ENCODE measurements around the gene ANAPC13.
A peak's percentile ranks its signal among the peaks of the same experiment; 100 is the strongest.

The ANAPC13 gene

GRCh38 chr3:134482622-134483021 lies 3.2 kb downstream of the ANAPC13 start:
- DNase-seq (ENCODE audit: low spot score), result no peak

DNA sequence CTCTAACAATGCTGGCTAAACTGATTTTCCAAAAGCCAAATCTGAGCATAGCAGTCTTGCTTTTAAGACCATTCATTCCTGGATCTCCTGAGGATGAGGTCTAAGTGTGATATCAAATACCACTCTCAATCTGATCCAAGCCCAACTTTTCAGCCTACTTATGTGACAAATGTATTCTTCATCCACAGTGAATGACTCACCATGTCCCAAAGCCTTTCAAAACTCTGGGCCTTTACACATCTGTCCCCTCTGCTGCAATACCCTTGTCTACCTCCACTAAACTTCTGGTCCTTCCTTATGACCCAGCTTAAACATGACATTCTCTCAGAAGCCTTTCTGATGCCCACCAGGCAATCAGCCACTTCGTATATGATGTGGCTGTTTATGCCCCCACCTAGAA lies 4.6 kb downstream of the ANAPC13 start:
- DNase-seq (ENCODE audit: low spot score), result no peak

DNA sequence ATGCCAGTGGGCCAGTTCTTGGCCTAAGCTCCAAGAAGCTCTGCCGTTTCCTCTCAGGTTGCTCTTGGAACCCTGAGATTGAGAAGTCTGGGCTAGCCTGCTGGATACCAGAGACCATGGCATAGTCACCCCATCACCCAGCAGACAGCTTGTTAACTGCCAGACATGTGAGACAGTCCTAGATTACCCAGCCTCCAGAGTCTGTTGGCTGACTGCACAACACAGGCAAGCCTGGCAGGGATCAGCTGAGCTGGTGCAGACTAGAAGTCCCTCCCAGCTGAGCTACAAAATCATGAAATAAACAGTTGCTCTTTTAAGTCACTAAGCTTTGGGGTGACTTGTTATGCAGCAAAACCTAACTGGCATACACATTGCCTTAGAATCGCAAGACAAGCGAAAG lies 5.2 kb downstream of the ANAPC13 start:
- DNase-seq (ENCODE audit: low spot score), result no peak

- DNase-seq (ENCODE audit: low spot score), result peak; percentile 27
Observed at GRCh38 chr3:134477938-134478337, 7.8 kb downstream of the ANAPC13 start.

- DNase-seq (ENCODE audit: low spot score), result peak; percentile 41
Observed at GRCh38 chr3:134477002-134477401, 8.8 kb downstream of the ANAPC13 start.

GRCh38 chr3:134476306-134476705 lies 9.5 kb downstream of the ANAPC13 start:
- no peak for DNase-seq (ENCODE audit: low spot score)

GRCh38 chr3:134474956-134475355 lies 10.8 kb downstream of the ANAPC13 start:
- DNase-seq (ENCODE audit: low spot score), result no peak

DNA sequence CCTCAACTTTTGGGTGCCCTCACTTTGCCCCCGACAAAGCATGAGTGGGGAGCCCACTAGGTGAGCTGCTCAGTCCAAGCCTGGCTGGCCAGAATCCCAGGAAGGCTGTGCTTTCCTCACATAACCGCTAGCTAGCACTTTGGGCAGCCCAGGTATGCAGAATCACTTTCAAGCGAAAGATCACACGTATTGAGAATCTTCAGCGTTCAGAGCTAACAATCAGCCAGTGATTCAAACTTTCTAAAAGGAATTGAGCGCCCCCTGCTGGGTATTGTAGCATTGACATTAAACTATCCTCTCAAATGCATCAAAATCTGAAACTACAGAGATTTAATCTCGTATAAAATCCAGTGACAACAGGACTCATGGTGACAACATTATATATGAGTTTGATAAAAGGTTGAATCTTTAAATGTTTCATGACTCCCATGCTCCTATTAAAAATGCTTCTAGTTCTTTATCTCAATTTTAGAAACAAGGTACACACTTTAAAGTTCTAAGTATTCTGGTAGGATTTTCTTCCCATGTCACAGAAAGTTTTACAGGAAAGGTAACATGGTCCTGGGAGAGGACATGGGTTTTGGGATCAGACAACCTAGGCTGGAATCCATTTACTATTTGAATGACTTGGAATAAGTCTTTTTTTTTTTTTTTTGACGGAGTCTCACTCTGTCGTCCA lies 11.8 kb downstream of the ANAPC13 start:
- DNase-seq (ENCODE audit: low spot score), result peak; percentile 52

DNA sequence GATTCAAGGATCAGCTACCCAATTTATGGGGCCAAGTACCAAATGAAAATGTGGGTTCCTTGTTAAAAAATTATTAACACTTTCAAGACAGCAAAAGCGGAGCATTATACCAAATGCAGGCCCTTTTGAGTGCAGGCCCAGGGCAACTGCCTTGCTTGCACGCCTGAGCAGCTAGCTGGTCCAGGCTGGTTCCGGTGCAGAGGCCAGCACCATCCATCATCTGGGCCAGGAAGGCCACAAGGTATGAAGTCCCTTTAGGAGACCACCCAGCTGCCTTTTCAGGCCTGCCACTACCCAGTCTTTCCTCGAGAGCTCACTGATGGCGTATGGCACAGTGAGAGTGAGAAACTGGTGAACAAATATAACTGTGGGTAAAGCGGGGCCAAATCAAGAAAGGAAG lies 13.0 kb downstream of the ANAPC13 start:
- DNase-seq (ENCODE audit: low spot score), result no peak

DNA sequence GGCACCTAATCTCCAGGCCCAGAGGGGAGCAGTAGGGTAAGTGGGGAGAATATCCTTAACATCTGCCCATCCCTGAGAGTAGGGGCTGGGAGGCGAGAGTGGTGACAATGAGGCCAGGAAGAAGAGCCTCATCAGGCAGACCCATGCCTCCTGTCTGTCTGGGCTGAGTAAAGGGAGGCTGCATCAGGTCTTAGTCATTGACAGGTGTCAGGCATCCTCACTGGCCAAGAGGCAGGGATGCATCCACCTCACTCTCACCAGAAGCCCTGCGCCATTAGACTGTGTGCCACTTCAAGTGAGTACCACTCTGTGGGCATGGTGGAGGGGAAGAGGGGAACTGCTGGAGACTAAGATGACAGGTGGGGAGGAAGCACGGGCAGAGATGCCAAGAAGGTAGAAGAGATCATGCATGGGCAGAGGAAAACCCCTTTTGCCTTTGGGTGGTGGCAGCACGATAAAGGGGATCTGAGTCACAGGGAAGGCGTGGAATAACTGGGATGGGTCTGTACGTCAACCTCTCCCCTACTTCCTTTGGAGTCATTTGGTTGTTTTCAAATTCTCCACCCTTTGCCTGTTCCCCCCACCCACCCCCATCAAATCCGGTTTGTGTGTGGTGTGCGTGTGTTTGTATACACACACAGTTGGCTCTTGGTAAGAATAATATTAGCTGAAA lies 14.1 kb downstream of the ANAPC13 start:
- DNase-seq (ENCODE audit: low spot score), result no peak

- DNase-seq (ENCODE audit: low spot score), result no peak
Observed at GRCh38 chr3:134468519-134468918, 17.3 kb downstream of the ANAPC13 start.

DNA sequence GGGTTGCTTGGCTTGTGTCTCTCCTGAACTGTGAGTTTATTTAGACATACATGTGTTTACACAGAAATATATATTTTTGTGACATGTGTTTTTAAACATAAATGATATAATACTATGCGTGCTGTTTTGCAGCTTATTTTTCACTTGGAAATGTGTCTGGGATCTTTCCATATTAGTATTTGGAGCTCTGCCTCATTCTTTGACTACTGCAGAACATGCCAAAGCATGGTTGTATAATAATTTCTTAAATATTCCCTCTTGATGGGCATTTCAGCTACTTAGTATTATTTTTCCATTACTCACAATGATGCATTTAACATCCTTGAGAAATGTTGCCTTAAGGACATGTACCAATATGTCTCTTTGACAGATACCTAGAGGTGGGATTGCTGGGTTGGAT lies 19.5 kb downstream of the ANAPC13 start:
- no peak for DNase-seq (ENCODE audit: low spot score)

GRCh38 chr3:134464689-134465365 lies 21.0 kb downstream of the ANAPC13 start:
- no peak for DNase-seq (ENCODE audit: low spot score)

DNA sequence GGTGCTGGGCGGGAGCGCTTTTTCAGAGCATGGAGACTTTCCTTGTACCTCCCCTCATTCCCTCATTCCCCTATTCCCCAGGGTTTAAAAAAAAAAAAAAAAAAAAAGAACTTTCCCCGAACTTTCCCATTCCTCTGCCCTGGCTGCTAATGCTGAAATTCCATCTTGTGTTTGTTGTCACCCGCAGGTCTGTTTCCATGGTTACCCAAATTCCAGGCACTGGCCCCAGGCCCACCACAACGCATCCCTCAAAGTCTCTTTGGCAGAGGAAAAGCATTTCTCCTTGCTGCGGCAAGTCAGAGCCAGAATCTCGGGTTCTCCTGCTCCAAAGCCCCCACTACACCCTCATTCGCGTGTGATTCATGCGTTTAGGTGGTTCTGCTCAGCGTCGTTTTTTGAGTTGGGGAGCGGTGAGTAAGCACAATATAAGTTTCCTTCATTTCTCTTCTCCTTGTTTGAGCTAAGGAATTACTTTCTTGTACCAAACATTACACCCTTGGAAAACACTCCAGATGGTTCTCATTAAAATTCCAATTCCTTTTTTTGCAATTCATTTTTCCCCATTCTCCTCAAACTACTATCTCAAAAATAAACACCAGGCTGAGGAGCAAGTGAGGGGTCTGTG lies 21.6 kb downstream of the ANAPC13 start:
- peak; percentile 93 for DNase-seq (ENCODE audit: low spot score)

DNA sequence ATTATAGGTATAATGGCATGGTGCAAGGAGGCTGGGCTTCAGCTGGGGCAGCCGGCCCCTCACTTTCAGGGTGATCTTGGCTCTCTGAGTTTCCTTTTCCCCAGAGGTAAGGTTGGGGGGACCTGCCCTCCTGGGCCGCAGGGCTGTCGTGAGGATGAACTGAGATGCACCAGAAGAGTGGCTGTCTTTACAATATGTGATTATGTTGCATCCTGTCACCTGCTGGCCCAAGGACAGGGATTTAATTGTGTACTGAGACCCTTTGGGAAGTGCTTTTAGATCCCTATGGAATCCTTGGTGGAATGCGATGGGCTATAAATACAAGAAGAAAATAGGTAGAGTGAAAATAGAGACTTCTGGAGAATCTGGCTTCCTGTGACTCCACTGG lies 22.1 kb downstream of the ANAPC13 start:
- no peak for DNase-seq (ENCODE audit: low spot score)

GRCh38 chr3:134462331-134462941 lies 23.3 kb downstream of the ANAPC13 start:
- peak; percentile 54 for DNase-seq (ENCODE audit: low spot score)

- DNase-seq (ENCODE audit: low spot score), result peak; percentile 70
Observed at GRCh38 chr3:134460965-134461364, 24.8 kb downstream of the ANAPC13 start.

GRCh38 chr3:134459562-134459961 lies 26.2 kb downstream of the ANAPC13 start:
- no peak for DNase-seq (ENCODE audit: low spot score)

DNA sequence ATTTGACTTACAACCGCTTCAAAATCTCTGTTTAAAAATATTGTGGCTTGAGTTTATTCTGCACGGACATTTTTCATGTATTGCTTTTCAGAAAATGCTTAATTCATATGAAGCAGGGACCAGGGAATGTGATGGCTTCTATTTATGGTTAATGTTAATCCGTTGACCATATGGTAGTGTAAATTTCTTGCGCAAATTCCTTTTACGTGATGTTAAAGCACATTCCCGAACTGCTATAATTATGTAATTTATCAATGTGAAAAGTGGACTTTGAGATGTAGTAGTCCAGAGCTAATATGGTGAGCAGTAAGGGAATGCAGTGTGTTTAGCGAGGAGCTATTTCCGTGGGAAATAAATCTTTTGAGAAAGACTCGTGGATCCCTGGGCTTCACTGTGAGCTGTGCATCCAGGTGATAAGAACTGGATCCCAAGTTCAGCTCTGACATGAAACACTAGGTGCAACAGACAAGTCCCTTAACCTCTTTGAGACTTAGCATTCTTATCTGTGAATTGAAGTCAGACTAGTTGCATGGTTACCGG lies 27.3 kb downstream of the ANAPC13 start:
- DNase-seq (ENCODE audit: low spot score), result no peak

- DNase-seq (ENCODE audit: low spot score), result no peak
Observed at GRCh38 chr3:134457376-134458074, 28.3 kb downstream of the ANAPC13 start.

- no peak for DNase-seq (ENCODE audit: low spot score)
Observed at GRCh38 chr3:134453631-134454030, 32.2 kb downstream of the ANAPC13 start.

DNA sequence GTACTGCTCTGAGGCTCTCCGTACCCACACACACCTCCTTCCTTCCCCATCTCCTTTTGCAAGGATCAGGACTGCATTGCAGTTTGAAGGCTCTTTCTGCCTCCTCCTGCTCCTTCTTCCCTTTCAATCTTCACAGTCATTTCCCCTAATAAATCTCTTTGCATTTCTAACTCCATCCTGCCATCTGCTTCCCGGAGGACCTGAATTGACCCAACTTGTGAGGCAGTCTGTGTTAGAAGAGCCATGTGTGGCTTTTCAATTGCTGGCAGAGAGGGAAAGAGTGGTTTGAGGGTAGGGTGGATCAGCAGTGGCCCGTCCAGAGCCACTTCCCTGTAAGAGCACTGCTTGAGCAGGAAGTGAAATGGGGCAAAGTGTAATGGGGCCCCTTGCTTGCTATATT lies 35.8 kb downstream of the ANAPC13 start:
- DNase-seq (ENCODE audit: low spot score), result no peak

Data from AG08395 (cell line).